Measurements from ENCODE around the gene RFC1.

The RFC1 gene

DNA sequence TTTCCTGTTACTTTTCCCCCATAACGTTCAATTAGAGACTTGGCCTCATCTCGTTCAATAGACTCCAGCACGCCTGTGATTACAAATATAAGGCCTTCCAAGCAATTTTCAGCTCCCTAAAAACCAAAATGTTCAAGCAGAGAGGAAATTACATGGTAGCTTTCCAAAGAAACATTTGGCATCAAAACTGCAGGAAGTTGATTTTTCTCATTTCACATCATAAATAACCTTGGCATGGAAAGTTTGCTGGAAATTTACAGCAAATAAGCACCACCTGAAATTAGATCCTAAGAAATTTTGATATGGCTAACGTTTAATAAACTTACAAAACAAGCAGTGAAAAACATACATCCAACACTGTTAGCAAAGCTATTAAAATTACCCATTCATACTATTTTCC is 53.3 kb downstream of the RFC1 start:
- Histone ChIP-seq H3K4me3 (ENCODE audit: low read depth in 1 of 2, low read length in 1 of 2) (no peak overlapping the region), H3K9me3 (no peaks in the 10 kb centered on the region), H3K4me1 (ENCODE audit: control insufficient read depth in 1 of 2, insufficient read depth in 1 of 2, low read depth in 1 of 2, low read length in 1 of 2) (no peaks in the 10 kb centered on the region), H3K36me3 (peaks cover 88% of the 10 kb centered on the region), H3K27ac (no peak overlapping the region), H3K27me3 (no peaks in the 10 kb centered on the region)
- TF ChIP-seq, protein P1, sequence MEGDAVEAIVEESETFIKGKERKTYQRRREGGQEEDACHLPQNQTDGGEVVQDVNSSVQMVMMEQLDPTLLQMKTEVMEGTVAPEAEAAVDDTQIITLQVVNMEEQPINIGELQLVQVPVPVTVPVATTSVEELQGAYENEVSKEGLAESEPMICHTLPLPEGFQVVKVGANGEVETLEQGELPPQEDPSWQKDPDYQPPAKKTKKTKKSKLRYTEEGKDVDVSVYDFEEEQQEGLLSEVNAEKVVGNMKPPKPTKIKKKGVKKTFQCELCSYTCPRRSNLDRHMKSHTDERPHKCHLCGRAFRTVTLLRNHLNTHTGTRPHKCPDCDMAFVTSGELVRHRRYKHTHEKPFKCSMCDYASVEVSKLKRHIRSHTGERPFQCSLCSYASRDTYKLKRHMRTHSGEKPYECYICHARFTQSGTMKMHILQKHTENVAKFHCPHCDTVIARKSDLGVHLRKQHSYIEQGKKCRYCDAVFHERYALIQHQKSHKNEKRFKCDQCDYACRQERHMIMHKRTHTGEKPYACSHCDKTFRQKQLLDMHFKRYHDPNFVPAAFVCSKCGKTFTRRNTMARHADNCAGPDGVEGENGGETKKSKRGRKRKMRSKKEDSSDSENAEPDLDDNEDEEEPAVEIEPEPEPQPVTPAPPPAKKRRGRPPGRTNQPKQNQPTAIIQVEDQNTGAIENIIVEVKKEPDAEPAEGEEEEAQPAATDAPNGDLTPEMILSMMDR (IDR thresholded peaks at IDR 0.05): no peak

DNA sequence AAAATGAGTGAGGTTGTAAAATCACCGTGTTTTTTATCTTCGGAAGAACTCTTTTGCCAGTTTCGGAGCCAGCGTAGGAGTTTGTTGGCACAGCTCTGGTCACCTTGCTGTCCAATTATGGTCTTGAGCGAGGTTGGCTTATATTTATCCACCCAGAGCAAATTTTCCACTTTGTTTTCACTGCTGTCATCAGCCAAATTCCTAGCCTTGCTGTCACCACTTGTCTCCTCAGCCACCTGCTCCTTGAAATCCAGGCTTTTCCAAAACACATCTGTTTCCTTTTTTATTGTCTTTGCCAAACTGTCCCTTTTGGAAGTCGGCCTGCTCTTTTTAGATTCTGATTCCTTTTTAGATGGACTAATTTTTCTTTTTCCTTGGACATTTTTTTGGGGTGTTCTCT is 57.6 kb downstream of the RFC1 start:
- Histone ChIP-seq H3K9me3 (no peaks in the 10 kb centered on the region), H3K27ac (no peak overlapping the region), H3K27me3 (no peaks in the 10 kb centered on the region), H3K4me3 (ENCODE audit: low read depth in 1 of 2, low read length in 1 of 2) (no peak overlapping the region), H3K36me3 (peaks cover 85% of the 10 kb centered on the region), H3K4me1 (ENCODE audit: control insufficient read depth in 1 of 2, insufficient read depth in 1 of 2, low read depth in 1 of 2, low read length in 1 of 2) (no peaks in the 10 kb centered on the region)
- TF ChIP-seq, protein P1 (IDR thresholded peaks at IDR 0.05): no peak

DNA sequence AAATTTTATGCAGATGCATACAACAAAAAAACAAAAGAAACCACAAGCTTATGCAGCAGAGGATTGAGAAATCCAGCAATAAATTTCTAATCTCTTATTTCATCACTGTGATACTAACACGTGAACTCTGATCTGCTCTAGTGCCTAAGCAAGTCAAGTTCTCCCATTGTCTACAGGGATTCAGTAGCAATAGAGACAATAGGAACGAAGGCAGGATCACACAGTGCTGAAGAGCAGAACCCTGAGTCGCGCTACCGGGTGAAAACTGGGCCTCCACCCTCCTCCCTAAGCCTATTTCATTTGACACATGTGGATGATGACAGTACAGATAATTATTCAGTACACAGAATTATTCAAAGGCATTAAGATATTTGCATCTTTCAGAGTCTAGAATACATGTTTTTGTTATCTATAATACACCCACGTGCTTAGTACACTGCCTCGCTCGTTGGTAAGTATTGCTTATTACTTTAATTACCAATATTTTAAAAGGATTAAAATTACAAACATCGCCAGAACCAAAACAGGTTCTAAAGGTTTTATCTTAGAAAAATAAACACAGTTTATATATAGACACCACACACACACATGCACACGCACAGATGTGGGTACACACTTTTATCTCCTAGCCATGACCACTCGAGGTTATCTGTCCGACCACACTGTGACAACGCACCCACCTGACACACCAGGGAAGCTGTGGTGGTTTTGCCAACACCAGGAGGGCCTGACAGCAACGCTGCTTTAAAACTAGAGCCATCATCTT is 60.1 kb downstream of the RFC1 start:
- Histone ChIP-seq H3K4me3 (ENCODE audit: low read depth in 1 of 2, low read length in 1 of 2) (no peak overlapping the region), H3K36me3 (peaks cover 87% of the 10 kb centered on the region), H3K27me3 (no peaks in the 10 kb centered on the region), H3K27ac (no peak overlapping the region), H3K9me3 (no peaks in the 10 kb centered on the region), H3K4me1 (ENCODE audit: control insufficient read depth in 1 of 2, insufficient read depth in 1 of 2, low read depth in 1 of 2, low read length in 1 of 2) (no peaks in the 10 kb centered on the region)
- TF ChIP-seq, protein P1 (IDR thresholded peaks at IDR 0.05): no peak

DNA sequence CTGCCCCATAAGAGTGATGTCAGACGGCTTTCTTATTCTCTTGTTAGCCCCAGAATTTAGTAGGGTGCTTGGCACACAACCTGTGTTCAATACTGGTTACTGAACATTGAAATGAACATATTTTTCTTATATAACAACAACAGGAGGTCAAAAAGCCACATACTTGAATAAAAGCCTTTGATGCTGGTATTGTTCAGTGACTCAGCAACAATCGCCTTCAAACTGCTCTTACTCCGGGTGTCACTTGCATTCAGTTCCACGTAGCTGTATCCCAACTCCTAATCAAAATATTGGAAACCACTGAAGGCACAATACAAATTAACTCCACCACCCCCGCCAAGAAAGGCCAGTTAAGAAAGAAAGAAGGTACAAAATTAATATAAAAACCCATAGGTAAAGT is 61.5 kb downstream of the RFC1 start:
- Histone ChIP-seq H3K27me3 (no peaks in the 10 kb centered on the region), H3K27ac (no peak overlapping the region), H3K4me3 (ENCODE audit: low read depth in 1 of 2, low read length in 1 of 2) (no peak overlapping the region), H3K9me3 (no peaks in the 10 kb centered on the region), H3K36me3 (peaks cover 85% of the 10 kb centered on the region), H3K4me1 (ENCODE audit: control insufficient read depth in 1 of 2, insufficient read depth in 1 of 2, low read depth in 1 of 2, low read length in 1 of 2) (no peaks in the 10 kb centered on the region)
- TF ChIP-seq, protein P1 (IDR thresholded peaks at IDR 0.05): no peak

GRCh38 chr4:39303871-39304270 is 62.3 kb downstream of the RFC1 start:
- H3K36me3 ChIP-seq: peaks cover 88% of the 10 kb centered on the region
- H3K27me3 ChIP-seq: no peaks in the 10 kb centered on the region
- no peaks in the 10 kb centered on the region for H3K9me3 ChIP-seq
- TF ChIP-seq, protein P1 (IDR thresholded peaks at IDR 0.05): no peak
- H3K27ac ChIP-seq: no peak overlapping the region
- H3K4me3 ChIP-seq (ENCODE audit: low read depth in 1 of 2, low read length in 1 of 2): no peak overlapping the region
- H3K4me1 ChIP-seq (ENCODE audit: control insufficient read depth in 1 of 2, insufficient read depth in 1 of 2, low read depth in 1 of 2, low read length in 1 of 2): no peaks in the 10 kb centered on the region
